HG02759 (cell line): Measurements from ENCODE around the gene FLT3LG.

ENCODE experiments used
- ATAC-seq: cut with Tn5 transposase; IDR thresholded peaks from one replicate; pipeline ENCODE4 v1.9.1; 2021; ENCODE audit warnings: mild to moderate bottlenecking, moderate library complexity; ENCODE audit not compliant: unreplicated experiment

Gene FLT3LG

GRCh38 chr19:49487277-49488045 is 13.4 kb downstream of the FLT3LG start, which contains the start of gene RPL13A:
RPL13A (plus strand) TSS chr19:49487608; CDS start chr19:49487630, 22 bp downstream.
- peak; percentile 98 for ATAC-seq

GRCh38 chr19:49488046-49488862 is 14.2 kb downstream of the FLT3LG start:
- ATAC-seq, result no peak

- ATAC-seq, result no peak
Measured at GRCh38 chr19:49488863-49489537, 15.0 kb downstream of the FLT3LG start.

- no peak for ATAC-seq
Measured at GRCh38 chr19:49489601-49490167, 15.7 kb downstream of the FLT3LG start.

GRCh38 chr19:49490287-49491029 is 16.4 kb downstream of the FLT3LG start:
- ATAC-seq, result no peak

GRCh38 chr19:49491030-49491803 is 17.2 kb downstream of the FLT3LG start:
- no peak for ATAC-seq

GRCh38 chr19:49491804-49492572 is 18.0 kb downstream of the FLT3LG start:
- no peak for ATAC-seq

- ATAC-seq, result no peak
Measured at GRCh38 chr19:49492573-49493405, 18.8 kb downstream of the FLT3LG start.

GRCh38 chr19:49496574-49497008 is 22.6 kb downstream of the FLT3LG start:
- ATAC-seq, result no peak

GRCh38 chr19:49497047-49497788 is 23.2 kb downstream of the FLT3LG start:
- ATAC-seq, result no peak

- no peak for ATAC-seq
Measured at GRCh38 chr19:49497789-49498103, 23.7 kb downstream of the FLT3LG start.

GRCh38 chr19:49498475-49498874 is 24.5 kb downstream of the FLT3LG start:
- no peak for ATAC-seq

- ATAC-seq, result no peak
Measured at GRCh38 chr19:49499030-49499670, 25.1 kb downstream of the FLT3LG start.

GRCh38 chr19:49502866-49503581 is 29.0 kb downstream of the FLT3LG start:
- ATAC-seq, result no peak

- no peak for ATAC-seq
Measured at GRCh38 chr19:49503582-49503962, 29.6 kb downstream of the FLT3LG start.

GRCh38 chr19:49506575-49507105 is 32.6 kb downstream of the FLT3LG start:
- ATAC-seq, result no peak
